HEK293T (cell line): ENCODE measurements around the gene ALKBH3.

Experiments used
- CTCF ChIA-PET: fragments of 350-600 bp; formaldehyde crosslinking; extraction: SDS; loops from one replicate; lab custom pipeline; 2021; ENCODE audit warnings: antibody characterized with exemption, inconsistent platforms; lab: Yijun Ruan, JAX
- POLR2A ChIA-PET: fragments of 350-600 bp; formaldehyde crosslinking; extraction: SDS; loops from one replicate; lab custom pipeline; 2020; ENCODE audit warnings: antibody characterized with exemption, inconsistent platforms; lab: Yijun Ruan, JAX
- DNase-seq: peaks from one replicate; pipeline ENCODE4 v3.0.0; 2012; ENCODE audit warnings: mixed read lengths; ENCODE audit errors: extremely low spot score
- ARNT ChIP-seq: fragments of 450-650 bp; IDR thresholded peaks from 2 replicates; pipeline ENCODE4 v1.6.1; 2017; ENCODE audit warnings: mild to moderate bottlenecking
- BHLHE40 ChIP-seq: fragments of 450-650 bp; IDR thresholded peaks from 2 replicates; pipeline ENCODE4 v1.6.1; 2016; ENCODE audit warnings: mild to moderate bottlenecking, moderate library complexity, borderline replicate concordance
- CTBP1 ChIP-seq: fragments of 450-650 bp; IDR thresholded peaks from 2 replicates; pipeline ENCODE4 v1.6.1; 2016; ENCODE audit warnings: borderline replicate concordance
- ELF4 ChIP-seq: fragments of 450-650 bp; IDR thresholded peaks from 2 replicates; pipeline ENCODE4 v1.6.1; 2017; ENCODE audit warnings: antibody characterized with exemption
- FOXA1 ChIP-seq: fragments of 450-650 bp; IDR thresholded peaks from 2 replicates; pipeline ENCODE4 v1.6.1; 2016; ENCODE audit warnings: mild to moderate bottlenecking
- FOXK2 ChIP-seq: fragments of 450-650 bp; IDR thresholded peaks from 2 replicates; pipeline ENCODE4 v1.6.1; 2016; ENCODE audit warnings: mild to moderate bottlenecking
- FOXM1 ChIP-seq: fragments of 450-650 bp; IDR thresholded peaks from 2 replicates; pipeline ENCODE4 v1.6.1; 2017; ENCODE audit warnings: mild to moderate bottlenecking, borderline replicate concordance
- HDGF ChIP-seq: fragments of 450-650 bp; IDR thresholded peaks from 2 replicates; pipeline ENCODE4 v1.6.1; 2017; ENCODE audit warnings: antibody characterized with exemption, borderline replicate concordance
- L3MBTL2 ChIP-seq: fragments of 450-650 bp; conservative IDR thresholded peaks from 2 replicates; pipeline ENCODE4 v1.6.1; 2016; ENCODE audit warnings: mild to moderate bottlenecking
- LEF1 ChIP-seq: fragments of 450-650 bp; IDR thresholded peaks from 2 replicates; pipeline ENCODE4 v1.6.1; 2017; ENCODE audit warnings: mild to moderate bottlenecking, borderline replicate concordance
- NFRKB ChIP-seq: fragments of 450-650 bp; IDR thresholded peaks from 2 replicates; pipeline ENCODE4 v1.6.1; 2016; ENCODE audit warnings: mild to moderate bottlenecking, moderate library complexity
- SP1 ChIP-seq: fragments of 450-650 bp; IDR thresholded peaks from 2 replicates; pipeline ENCODE4 v1.6.1; 2017
- SUZ12 ChIP-seq: fragments of 450-650 bp; IDR thresholded peaks from 2 replicates; pipeline ENCODE4 v1.6.1; 2016; ENCODE audit warnings: mild to moderate bottlenecking
- TARDBP ChIP-seq: fragments of 450-650 bp; IDR thresholded peaks from 2 replicates; pipeline ENCODE4 v1.6.1; 2016
- ZNF384 ChIP-seq: fragments of 450-650 bp; IDR thresholded peaks from 2 replicates; pipeline ENCODE4 v1.6.1; 2016
- TF ChIP-seq, protein P1 (sequence below): fragments of 450-650 bp; IDR thresholded peaks from 2 replicates; pipeline ENCODE4 v1.6.1; 2016

The ALKBH3 gene

DNA sequence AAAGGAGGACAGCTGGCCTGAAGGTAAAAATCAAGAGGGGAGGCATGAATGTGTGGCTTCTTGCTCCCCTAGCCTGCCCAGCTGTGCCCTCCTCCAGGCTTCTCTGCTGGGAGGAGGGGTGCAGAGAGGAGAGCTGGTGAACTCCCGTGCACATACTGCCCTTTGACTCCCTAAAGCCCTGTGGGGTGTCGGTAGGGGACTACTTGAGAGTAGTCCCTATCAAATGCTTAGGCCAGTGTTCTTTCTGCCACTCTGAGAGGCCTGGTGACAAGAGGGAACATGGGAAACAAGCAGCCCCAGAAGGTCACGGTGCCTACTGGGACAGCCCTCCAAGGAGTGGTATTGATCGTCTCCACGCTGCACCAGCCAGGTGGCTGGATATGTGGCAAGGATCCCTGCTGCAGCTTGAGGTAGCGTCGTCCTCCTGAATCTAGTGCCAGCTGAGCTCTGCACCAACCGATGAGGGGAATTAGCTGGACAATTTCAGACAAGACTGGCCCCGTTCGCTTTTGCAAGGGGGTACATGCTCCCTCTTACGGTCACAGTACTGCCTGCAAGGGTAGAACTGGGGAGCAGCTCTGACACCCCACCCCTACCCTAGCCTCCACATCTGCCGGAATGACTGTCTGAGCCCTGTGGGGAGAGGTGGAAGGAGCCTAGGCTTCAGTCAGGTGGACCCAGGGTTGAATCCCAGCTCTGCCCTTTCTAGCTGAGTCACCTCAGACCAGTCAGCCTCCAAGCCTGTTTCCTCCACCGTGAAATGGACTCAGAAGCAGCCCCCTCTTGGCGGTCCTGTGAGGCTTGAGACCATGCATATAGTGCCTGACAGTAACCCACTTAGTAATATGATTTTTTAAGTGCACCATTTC lies 44.7 kb downstream of the ALKBH3 start:
- POLR2A ChIA-PET = interaction anchor here (1.0 to 5.0 kb wide), 2 partner anchors 8 to 17 kb away, joined by 3 to 30 read pairs; partner anchors contain the start of gene C11orf96

DNA sequence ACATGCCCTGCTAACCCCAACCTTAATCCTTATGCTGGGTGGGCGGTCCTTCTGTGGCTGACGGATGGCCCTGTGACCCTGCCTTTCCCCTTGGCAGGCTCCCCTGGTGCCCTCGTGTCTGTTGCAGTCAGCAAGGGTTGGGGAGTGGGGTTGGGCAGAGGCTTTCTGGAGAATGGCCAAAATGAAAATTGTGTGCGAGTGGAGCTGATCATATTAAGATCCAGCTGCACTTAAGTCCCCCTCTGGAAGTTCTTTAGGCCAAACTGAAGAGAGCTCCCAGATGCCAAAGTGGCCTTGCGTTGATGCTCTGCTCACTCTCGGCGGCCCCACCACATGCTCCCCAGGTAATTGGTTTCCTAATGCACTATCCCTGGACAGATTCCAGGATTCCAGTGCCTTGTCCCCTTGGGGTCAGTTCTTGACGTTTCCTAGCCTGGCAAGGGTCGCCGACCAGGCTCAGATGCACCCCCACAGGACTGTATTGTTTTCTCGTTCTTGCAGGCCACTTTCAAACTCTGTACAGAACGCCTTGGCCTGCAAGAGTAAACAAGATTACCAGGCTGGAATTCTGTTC lies 45.4 kb downstream of the ALKBH3 start:
- DNase-seq = no peak
- POLR2A ChIA-PET = interaction anchor here (5.0 kb wide), 1 partner anchor 16 kb away, joined by 30 read pairs; the partner anchor contains the start of gene C11orf96
- no peak for TF ChIP-seq HDGF
- no peak for TF ChIP-seq CTBP1
- TF ChIP-seq FOXK2 = no peak
- TF ChIP-seq FOXM1 = no peak
- no peak for TF ChIP-seq ZNF384
- no peak for TF ChIP-seq ARNT
- no peak for TF ChIP-seq LEF1
- TF ChIP-seq SUZ12 = no peak
- no peak for TF ChIP-seq L3MBTL2
- no peak for TF ChIP-seq TARDBP
- TF ChIP-seq ELF4 = no peak
- CTCF ChIA-PET = no interaction called here

More for the DNA sequence above, 44.7 kb downstream of the ALKBH3 start:
- DNase-seq = no peak
- CTCF ChIA-PET = interaction anchor here (0.9 to 1.7 kb wide), 2 partner anchors 12 to 17 kb away, joined by 3 to 7 read pairs; no protein-coding TSS in a partner anchor
- TF ChIP-seq HDGF (no peak), FOXM1 (no peak)

DNA sequence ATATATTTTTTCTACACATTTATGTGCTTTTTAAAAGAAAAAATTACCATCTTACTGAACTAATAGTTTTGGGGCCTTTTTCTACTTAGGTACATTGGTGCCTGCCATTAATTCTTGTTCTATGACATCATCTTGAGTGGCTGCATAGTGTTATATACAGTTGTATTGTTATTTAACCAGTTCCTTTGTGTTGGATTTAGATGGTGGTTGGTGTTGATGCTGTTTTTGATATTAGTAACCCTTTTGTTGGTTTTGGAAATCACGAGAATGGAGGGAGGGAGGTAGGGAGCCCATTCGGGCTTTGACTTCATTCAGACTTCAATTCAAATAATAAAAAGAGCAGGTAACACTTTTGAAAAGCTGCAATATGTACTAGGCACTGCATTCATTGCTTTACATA lies 46.4 kb downstream of the ALKBH3 start:
- POLR2A ChIA-PET = interaction anchor here (2.3 kb wide), 1 partner anchor 15 kb away, joined by 5 read pairs; the partner anchor contains the start of gene C11orf96

DNA sequence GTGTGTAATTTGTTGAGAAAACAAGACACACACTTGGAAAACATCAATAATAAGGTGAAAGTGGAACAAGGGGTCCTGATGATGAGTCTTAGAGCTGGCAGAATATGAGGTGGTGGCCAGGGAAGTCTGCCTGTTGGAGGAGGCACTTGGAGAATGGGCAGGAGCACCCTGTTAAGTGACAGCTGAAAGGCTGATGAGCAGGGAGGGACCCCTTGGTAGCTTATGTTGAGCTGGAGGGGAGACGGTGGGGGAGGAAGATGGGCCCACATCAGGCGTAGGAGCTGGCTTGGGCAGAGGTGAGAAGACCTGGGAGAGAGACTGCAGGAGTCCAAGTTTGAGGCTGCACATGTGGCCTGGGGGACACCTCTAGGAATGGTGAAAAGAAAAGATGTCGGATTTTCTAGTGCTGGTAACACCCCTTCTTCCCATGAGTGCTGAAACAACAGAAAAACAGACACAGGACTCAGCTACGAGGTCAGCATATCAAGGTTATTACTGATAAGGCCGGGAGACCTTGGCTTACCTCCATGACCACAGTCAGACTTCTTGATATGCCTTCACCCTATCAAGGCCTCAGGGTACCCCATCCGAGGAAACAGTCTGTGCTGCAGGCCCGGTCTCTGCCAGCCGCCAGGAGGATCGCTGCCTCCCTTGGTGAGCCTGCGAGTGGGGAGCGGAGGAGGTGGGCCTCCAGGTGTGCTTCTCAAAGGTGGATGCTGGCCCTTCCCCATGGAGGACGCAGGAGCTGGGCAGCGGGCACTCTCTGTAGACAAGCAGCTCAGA lies 47.5 kb downstream of the ALKBH3 start:
- POLR2A ChIA-PET = interaction anchor here (2.3 kb wide), 1 partner anchor 14 kb away, joined by 5 read pairs; the partner anchor contains the start of gene C11orf96
- TF ChIP-seq LEF1 (no peak), NFRKB (no peak), CTBP1 (no peak), SUZ12 (no peak), ELF4 (no peak), BHLHE40 (no peak), L3MBTL2 (no peak), FOXM1 (no peak), TARDBP (no peak), HDGF (no peak), SP1 (no peak), FOXK2 (no peak)
- TF ChIP-seq, protein P1, sequence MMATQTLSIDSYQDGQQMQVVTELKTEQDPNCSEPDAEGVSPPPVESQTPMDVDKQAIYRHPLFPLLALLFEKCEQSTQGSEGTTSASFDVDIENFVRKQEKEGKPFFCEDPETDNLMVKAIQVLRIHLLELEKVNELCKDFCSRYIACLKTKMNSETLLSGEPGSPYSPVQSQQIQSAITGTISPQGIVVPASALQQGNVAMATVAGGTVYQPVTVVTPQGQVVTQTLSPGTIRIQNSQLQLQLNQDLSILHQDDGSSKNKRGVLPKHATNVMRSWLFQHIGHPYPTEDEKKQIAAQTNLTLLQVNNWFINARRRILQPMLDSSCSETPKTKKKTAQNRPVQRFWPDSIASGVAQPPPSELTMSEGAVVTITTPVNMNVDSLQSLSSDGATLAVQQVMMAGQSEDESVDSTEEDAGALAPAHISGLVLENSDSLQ = no peak
- no peak for DNase-seq
- CTCF ChIA-PET = interaction anchor here (1.2 kb wide), 1 partner anchor 14 kb away, joined by 3 read pairs; the partner anchor contains the start of gene C11orf96

More for the DNA sequence above, 46.4 kb downstream of the ALKBH3 start:
- DNase-seq = no peak
- TF ChIP-seq TARDBP = no peak
- no peak for TF ChIP-seq ZNF384
- no peak for TF ChIP-seq HDGF
- TF ChIP-seq BHLHE40 = no peak
- no peak for TF ChIP-seq NFRKB
- no peak for TF ChIP-seq FOXK2
- CTCF ChIA-PET = interaction anchor here (0.6 kb wide), 1 partner anchor 139 kb away, joined by 3 read pairs; the partner anchor contains the start of gene ACCS

DNA sequence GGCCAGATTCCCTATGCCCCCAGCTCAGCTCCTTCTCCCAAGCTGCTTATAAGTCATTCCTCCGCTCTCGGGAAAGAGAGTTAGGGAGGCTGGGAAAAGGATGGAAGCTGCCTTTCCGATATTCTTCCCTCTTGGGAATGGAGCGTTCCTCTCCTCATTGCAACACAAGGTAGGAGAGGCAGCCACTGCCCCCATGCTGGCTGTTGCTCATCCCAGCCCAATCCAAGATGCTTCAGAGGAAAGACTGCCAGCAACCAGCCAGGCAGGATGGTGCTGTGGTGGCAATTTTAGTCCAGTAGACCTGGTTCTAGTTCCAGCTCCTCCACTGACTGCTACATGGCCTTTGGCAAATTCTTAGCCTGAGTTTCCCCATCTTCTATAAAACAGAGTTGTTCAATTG lies 48.1 kb downstream of the ALKBH3 start:
- ChIA-PET POLR2A (interaction anchor here (2.3 kb wide), 1 partner anchor 13 kb away, joined by 5 read pairs; the partner anchor contains the start of gene C11orf96), CTCF (interaction anchor here (1.2 kb wide), 1 partner anchor 13 kb away, joined by 3 read pairs; the partner anchor contains the start of gene C11orf96)

DNA sequence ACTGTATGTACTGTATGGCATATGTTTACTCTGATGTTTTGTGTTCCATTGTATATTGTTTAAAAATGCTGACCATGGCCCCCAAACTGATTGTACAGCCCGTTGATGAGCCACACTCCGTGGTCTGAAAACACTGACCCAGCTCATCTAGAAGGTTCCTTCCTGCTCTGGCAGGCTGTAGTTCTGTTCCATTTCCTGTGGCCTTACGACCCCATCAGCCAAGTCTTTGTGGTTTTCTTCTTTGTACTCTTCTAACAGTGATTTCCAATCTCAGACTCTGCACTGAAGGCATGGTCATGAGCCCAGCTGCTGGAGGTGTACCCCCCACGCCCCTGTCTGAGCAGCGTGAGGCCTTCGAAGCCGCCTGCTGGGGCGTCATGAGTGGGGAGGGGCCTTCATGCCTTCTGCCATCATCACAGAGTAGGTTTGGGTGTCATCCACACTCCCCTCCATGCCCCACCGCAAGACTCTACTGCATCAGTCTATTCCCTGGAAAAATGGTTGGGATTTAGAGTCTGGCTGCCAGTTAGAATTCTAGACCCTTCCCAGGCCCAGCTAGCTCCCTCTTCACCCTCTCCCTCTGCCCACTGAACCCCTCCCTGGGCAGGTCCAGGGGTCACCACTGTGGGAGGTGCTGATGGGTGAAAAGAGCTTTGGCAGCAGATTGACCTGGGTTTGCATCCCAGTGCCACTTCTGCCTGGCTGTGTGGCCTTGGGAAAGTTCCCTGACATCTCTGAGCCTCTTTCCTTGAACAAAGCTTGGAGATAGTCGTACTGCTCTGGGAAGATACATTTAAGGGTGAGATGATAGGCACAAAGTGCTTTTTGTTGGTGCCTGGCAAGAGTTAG lies 50.5 kb downstream of the ALKBH3 start:
- CTCF ChIA-PET = no interaction called here
- POLR2A ChIA-PET = interaction anchor here (0.8 kb wide), 1 partner anchor 11 kb away, joined by 3 read pairs; no protein-coding TSS in a partner anchor
- no peak for DNase-seq
- TF ChIP-seq, protein P1 = no peak

More for the DNA sequence above, 48.1 kb downstream of the ALKBH3 start:
- no peak for DNase-seq
- TF ChIP-seq SUZ12 (no peak), FOXA1 (no peak), LEF1 (no peak), ARNT (no peak), SP1 (no peak), TARDBP (no peak)
